Kidney capillary endothelial cell (primary cell): ENCODE results near the gene GABARAPL2.
"Not testable (repeated sequence)": the region's sequence is repeated elsewhere in the genome, so short reads cannot be mapped to it uniquely, and the experiment has no call there.

Experiments
- DNase-seq: peaks from one replicate; pipeline ENCODE4 v3.0.0-alpha.2; 2018; ENCODE audit warnings: low spot score

The GABARAPL2 gene, protein sequence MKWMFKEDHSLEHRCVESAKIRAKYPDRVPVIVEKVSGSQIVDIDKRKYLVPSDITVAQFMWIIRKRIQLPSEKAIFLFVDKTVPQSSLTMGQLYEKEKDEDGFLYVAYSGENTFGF

GRCh38 chr16:75566040-75566757 is at the start of gene GABARAPL2:
GABARAPL2 (plus strand) TSS chr16:75566379; CDS start chr16:75566487, 108 bp downstream.
- peak; percentile 80 for DNase-seq

GRCh38 chr16:75519175-75519574 is 47.0 kb upstream of the GABARAPL2 start:
- DNase-seq, result no peak

- DNase-seq, result no peak
These were observed 40.0 kb upstream of the GABARAPL2 start for GRCh38 chr16:75526032-75526790.

- no peak for DNase-seq
These were observed 38.3 kb upstream of the GABARAPL2 start for GRCh38 chr16:75527825-75528299.

GRCh38 chr16:75529056-75529905 is 36.9 kb upstream of the GABARAPL2 start:
- no peak for DNase-seq

DNA sequence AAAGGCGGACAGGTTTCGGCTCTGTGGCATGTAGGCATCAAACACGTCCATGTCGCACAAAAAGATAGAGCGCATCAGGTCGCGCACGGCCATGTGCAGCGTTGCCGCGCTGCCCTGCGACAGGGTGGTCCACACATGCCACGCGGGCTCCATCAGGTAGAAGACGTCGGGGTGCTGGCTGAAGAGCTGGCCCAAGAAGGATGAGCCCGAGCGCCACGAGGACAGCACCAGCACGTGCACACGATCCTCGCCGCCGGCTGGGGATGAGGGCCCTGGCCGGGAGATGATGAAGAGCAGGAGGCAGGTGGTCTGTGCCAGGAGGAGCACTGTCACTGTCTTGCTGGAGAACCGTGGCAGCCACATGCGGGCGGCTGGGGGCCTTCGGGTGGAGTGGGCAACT is 36.2 kb upstream of the GABARAPL2 start:
- no peak for DNase-seq

GRCh38 chr16:75532142-75532765 is 33.9 kb upstream of the GABARAPL2 start:
- no peak for DNase-seq

DNA sequence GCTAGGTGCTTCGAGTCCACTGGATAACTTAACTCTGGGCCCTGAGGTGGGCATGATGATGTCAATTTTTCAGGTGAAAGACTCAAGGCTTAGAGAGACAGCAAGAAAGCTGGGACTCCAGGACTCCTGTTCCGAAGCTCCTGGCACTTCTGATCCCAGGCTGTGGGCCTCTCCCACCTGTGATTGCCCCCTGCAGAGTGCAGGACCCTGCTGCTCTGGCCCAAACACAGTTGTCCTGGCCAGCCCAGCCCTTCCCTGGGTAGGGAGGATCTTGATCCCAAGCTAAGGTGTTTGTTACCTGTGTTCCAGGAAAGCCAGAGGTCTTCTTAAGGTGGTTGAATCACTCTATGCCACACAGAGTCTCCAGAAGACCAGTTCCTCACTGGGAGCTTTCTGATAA is 33.4 kb upstream of the GABARAPL2 start:
- DNase-seq, result no peak

GRCh38 chr16:75534560-75535205 is 31.5 kb upstream of the GABARAPL2 start:
- DNase-seq, result no peak

- no peak for DNase-seq
These were observed 30.9 kb upstream of the GABARAPL2 start for GRCh38 chr16:75535211-75535843.

DNA sequence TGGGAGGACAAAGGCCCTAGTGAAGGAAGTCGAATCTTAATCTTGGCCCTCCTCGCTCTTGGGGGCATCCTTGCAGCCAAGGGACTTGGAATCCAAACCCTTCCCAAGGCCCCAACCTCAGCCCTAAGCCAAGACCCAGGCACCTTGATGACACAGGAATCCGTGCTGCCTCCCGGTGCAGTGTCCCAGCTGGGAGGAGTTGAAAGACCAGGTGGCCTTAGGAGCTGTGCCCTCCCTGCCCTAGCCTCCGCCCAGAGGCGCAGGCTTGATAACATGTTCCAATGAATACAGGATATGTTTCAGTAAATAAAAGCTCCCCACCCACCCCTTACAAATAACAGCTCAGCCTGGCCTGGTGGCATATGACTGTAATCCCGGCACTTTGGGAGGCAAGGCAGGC is 30.3 kb upstream of the GABARAPL2 start, which contains the start of gene CHST5:
Gene CHST5 (minus strand): TSS at position 208 of the 400 bp plus-strand sequence. CDS start 5,724 bp downstream, outside the sequence.
- no peak for DNase-seq

DNA sequence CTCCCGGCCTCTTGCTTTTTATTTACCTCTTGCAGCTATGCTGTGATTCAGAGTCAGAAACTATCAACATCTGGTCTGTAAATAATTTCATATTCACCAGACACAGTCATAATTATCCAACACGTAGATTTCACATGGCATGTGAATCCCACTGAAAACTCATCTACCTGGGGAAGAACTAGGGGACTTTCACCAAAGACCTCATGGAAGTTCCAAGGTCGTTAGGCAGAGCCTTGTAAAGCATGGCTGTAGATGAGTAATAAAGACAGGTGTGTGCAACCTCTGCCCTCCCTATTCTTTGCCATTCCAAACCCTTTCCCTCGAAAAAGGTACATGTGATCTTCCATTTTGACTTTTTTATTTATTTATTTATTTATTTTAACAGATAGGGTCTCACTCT is 28.4 kb upstream of the GABARAPL2 start:
- DNase-seq, result no peak

DNA sequence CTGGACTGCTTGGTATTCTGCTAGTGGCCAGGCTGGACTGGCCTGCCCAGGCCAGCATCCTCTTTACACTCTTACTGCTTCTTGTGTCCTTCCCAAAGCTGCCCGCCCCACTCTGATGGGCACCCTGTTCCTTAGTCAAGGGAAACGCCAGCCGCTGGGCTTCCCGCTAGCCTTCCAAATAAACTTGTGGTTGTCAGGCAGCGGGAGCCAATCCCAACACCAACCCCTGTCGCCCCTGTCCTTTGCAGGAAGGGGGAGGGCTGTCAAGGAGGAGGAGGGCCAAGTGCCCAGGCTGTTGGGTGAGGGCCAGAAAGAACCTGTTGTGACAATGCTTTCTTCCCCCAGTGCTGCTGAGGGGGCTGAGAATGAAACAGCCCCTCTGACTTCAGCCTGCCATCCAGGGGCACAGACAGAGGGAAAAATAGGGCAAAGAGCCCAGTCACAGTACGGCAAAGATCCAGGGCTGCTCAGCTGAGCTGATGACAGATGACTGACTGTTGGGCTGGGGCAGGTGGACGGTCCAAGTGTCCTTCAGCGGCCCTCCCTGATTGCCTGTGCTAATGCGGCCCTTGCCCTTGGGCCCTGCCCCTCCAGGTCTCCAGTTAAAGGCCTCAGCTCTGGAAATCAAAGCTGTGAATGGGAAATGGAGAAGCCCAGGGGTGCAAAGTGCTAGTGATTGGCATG is 27.2 kb upstream of the GABARAPL2 start:
- not testable (repeated sequence) for DNase-seq

GRCh38 chr16:75541236-75541635 is 24.9 kb upstream of the GABARAPL2 start:
- DNase-seq, result no peak

GRCh38 chr16:75542462-75542861 is 23.7 kb upstream of the GABARAPL2 start:
- DNase-seq, result not testable (repeated sequence)

DNA sequence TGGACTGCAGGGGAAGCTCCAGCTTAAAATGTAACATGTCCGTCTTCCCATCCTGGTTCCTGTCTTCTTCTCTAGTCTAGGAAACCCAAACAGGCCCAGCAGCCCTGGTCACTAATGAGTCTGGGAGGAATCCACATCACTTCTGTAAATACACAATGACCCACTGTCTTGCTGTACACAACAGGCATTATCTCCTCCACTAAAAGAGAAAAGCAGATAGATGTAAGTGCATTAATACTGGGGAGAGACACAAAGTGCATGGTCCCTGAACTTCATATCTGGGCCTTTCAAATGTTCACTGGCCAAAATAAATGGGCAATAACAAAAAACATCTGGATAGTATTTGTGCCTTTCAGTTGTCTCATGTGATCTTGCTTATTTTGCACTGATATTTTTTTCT is 20.3 kb upstream of the GABARAPL2 start:
- not testable (repeated sequence) for DNase-seq

DNA sequence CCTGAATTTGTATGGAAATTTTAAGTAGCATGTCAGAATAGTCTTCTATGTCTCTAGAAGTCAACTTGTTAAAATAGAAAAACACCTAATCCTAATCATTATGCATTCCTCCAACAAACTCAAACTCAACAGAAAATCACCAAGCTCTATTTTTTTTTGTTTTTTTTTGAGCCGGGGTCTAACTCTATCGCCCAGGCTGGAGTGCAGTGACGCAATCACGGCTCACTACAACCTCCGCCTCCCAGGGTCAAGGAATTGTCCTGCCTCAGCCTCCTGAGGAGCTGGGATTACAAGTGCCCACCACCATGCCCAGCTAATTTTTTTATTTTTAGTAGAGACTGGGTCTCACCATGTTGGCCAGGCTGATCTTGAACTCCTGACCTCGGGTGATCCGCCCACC is 19.9 kb upstream of the GABARAPL2 start:
- no peak for DNase-seq

- DNase-seq, result not testable (repeated sequence)
These were observed 17.7 kb upstream of the GABARAPL2 start for GRCh38 chr16:75548456-75548855.

DNA sequence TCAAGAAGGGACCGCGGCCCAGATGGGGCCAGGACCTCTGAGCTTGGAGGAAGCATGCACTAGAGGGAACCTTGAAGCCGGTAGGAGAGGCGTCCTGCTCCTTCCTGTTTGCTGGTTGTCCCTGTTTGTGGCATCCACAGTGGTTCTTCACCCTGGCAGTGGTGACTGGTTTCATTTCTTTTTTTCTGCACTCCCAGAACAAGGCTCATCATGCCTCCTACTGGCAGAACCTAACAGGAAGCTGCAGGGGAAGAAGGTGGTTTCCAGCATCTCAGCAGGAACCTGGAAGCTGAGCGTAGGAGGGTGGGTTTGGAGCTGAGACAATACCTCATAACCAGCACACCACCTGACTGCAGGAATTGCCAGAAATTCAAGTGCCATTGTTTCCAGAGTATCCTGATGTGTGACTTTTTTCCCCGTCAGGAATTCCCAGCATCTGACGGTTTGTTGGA is 15.9 kb upstream of the GABARAPL2 start:
- peak; percentile 63 for DNase-seq

DNA sequence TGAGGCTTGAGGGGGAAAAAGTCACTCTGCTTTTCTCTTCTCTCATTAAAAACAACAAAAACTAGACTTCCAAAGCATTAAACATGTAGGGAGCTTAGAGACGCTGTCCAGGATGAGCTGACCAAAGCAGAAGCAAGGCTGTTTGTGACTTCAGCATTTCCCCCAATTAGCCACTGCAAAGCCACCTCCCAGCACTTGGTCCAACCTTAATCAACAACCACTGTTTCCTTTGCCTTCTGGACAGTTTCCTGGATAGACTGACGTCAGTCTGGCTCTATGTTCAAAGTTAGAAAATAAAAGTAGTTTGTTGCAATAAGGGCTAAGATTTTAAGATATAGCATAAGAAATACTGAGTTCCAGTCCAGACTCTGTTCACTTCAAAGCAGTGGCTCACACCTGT is 13.2 kb upstream of the GABARAPL2 start:
- DNase-seq, result no peak
